GM10248 (cell line): Measurements from ENCODE around the gene MMP17.

Source experiments
- CTCF ChIA-PET: fragments of 300-600 bp; sonication (Branson Sonifier 250); formaldehyde crosslinking; extraction: SDS; loops from one replicate; lab custom pipeline; 2021; ENCODE audit warnings: antibody characterized with exemption; lab: Yijun Ruan, JAX
- POLR2A ChIA-PET: fragments of 350-650 bp; sonication (Branson Sonifier 250); formaldehyde crosslinking; extraction: SDS; loops from one replicate; lab custom pipeline; 2020; ENCODE audit warnings: antibody characterized with exemption; lab: Yijun Ruan, JAX
- DNase-seq: peaks from one replicate; pipeline ENCODE4 v3.0.0; 2012; ENCODE audit errors: extremely low spot score
- CTCF ChIP-seq: IDR thresholded peaks from 2 replicates; pipeline ENCODE4 v1.5.1; 2012; ENCODE audit warnings: mild to moderate bottlenecking, low read depth; ENCODE audit errors: extremely low read depth, missing control alignments, control extremely low read depth

MMP17 gene

GRCh38 chr12:131827961-131828534 lies at the start of gene MMP17:
Gene MMP17, plus strand, starts transcription at chr12:131828393. Its CDS starts 102 bp downstream, at chr12:131828495.
- TF ChIP-seq CTCF, result peak; percentile 50
- CTCF ChIA-PET, result interaction anchor here (1.5 to 4.4 kb wide), 2 partner anchors 723 to 726 kb away, joined by 4 to 47 read pairs; no protein-coding TSS in a partner anchor
- DNase-seq, result peak; percentile 64
- POLR2A ChIA-PET, result no interaction called here

DNA sequence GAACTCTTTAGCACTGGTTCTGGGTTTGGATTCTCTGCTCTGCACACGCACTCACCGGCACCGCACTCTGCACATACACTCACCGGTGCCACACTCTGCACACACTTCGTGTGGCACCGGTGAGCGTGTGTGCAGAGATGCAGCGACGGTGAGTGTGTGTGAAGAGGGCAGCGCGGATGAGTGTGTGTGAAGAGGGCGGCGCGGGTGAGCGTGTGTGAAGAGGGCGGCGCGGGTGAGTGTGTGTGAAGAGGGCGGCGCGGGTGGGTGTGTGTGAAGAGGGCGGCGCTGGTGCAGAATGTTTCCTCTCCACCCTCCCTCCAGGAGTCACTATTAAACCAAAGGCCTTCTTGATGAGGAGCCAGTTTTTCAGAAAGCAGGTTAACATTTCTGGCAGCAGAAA lies 49.2 kb upstream of the MMP17 start:
- no peak for DNase-seq
- ChIA-PET CTCF (no interaction called here), POLR2A (no interaction called here)
- TF ChIP-seq CTCF, result no peak

GRCh38 chr12:131782061-131782460 lies 46.1 kb upstream of the MMP17 start:
- CTCF ChIA-PET, result interaction anchor here (1.0 kb wide), 1 partner anchor 9 kb away, joined by 3 read pairs; no protein-coding TSS in a partner anchor
- DNase-seq, result no peak
- TF ChIP-seq CTCF, result no peak
- POLR2A ChIA-PET, result no interaction called here

DNA sequence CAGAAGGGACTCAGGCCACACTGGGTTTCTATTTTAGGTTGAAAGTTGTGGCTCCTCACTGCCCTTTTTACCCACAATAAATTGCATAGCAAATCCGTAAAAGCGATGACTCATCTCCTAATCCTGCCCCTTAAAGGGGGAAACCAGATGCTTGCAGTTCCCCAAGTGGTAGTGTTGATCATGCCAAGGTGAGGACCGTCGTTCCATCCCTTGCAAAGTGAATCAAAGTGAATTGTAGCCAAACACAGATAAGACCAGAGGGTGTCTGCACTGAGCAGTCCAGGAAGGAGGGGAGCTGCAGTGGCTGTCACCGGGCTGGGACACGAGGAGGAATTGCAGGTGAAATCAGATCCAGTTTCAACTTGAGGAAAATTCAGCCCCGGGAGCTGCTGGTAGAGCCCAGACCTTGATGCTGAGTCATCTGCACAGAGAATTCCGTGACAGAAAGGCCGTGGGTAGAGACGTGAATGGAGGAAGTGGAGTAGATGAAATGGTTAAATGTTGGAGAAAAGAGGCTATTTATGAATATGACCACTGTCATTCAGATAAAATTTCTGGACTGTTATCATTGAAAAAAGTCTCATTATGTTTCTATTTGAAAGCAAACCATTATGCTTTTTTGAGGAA lies 44.2 kb upstream of the MMP17 start:
- ChIA-PET CTCF (interaction anchor here (1.2 kb wide), 1 partner anchor 10 kb away, joined by 5 read pairs; no protein-coding TSS in a partner anchor), POLR2A (no interaction called here)

DNA sequence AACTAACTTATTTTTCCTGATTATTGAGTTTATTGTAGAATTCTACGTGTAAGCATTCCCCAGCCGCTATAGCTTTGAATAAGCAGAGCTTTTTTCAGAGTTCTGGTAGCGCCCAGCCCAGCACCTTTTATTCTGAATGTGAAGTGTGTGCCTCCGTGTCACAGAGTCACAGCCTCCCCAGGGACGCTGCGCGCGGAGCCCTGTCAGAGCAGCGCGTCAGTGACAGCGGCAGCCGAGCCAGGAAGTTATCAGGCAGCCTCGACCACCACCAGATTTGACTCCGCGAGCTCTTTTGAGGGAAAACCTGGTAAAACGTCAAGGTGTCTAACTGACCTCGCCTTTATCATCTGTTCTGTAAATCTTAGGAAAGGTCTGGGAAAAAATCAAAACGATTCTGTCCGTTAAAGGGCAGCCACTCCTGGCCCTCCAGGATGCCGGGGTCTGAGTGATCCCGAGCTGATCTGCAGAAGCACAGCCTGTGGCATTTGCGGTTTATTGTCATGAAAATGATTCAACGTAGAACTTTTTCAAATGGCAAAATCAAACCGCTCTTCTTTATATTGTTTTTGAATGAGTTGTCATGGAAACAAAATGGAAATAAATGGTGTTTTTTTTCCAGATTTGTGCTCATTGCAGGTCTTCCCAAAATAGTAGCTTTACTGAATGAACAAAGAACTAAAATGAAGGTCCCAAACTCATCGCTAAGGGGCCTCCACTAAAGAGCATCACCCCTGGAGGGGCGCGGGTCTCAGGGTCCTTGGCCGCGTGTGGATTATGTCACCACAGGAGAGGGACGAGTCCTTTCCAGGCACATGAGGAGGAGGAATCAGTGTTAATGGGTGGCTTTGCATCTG lies 43.1 kb upstream of the MMP17 start:
- POLR2A ChIA-PET, result no interaction called here
- CTCF ChIA-PET, result interaction anchor here (0.6 to 1.2 kb wide), 3 partner anchors 11 to 46 kb away, joined by 3 to 5 read pairs (median 3); no protein-coding TSS in a partner anchor
- no peak for DNase-seq
- TF ChIP-seq CTCF, result no peak

More for the DNA sequence above, 44.2 kb upstream of the MMP17 start:
- DNase-seq, result peak; percentile 58
- TF ChIP-seq CTCF, result no peak

- no peak for TF ChIP-seq CTCF
- ChIA-PET POLR2A (no interaction called here), CTCF (interaction anchor here (0.8 kb wide), 1 partner anchor 45 kb away, joined by 3 read pairs; no protein-coding TSS in a partner anchor)
- DNase-seq, result no peak
Measured at GRCh38 chr12:131785763-131786330, 42.3 kb upstream of the MMP17 start.
